ENCODE results near the gene TIGD6.
"Not testable (repeated sequence)": the region's sequence is repeated elsewhere in the genome, so short reads cannot be mapped to it uniquely, and the experiment has no call there.

The TIGD6 gene

GRCh38 chr5:150028047-150028446 is 27.6 kb upstream of the TIGD6 start:
- H2BK120ac ChIP-seq (ENCODE audit: low read depth, low read length); H3K18ac ChIP-seq (ENCODE audit: low read depth in 1 of 2, low read length in 2 of 2); H3K23ac ChIP-seq (ENCODE audit: low read length in 2 of 2); H3K9ac ChIP-seq (ENCODE audit: low read length); H2AK5ac ChIP-seq (ENCODE audit: low read length, severe bottlenecking); H3K27ac ChIP-seq (ENCODE audit: low read length, poor library complexity, severe bottlenecking); H3K14ac ChIP-seq (ENCODE audit: low read length in 2 of 2); H3K4me1 ChIP-seq (ENCODE audit: control insufficient read depth, insufficient read depth, low read depth, low read length); H3K4me3 ChIP-seq (ENCODE audit: insufficient read depth in 1 of 2, low read depth in 1 of 2, low read length in 2 of 2); DNase-seq; H4K91ac ChIP-seq (ENCODE audit: low read length); H3K9me3 ChIP-seq (ENCODE audit: control insufficient read depth, low read length); H3K4me2 ChIP-seq (ENCODE audit: low read length, poor library complexity, severe bottlenecking); H2BK12ac ChIP-seq (ENCODE audit: low read length in 2 of 2); H2BK15ac ChIP-seq (ENCODE audit: low read depth, poor library complexity, severe bottlenecking); H3K4ac ChIP-seq (ENCODE audit: low read depth in 1 of 2, low read length in 2 of 2); H2AFZ ChIP-seq (ENCODE audit: low read depth, low read length); H3K27me3 ChIP-seq (ENCODE audit: control insufficient read depth in 1 of 2, insufficient read depth in 1 of 2, low read length in 2 of 2); H4K8ac ChIP-seq (ENCODE audit: low read length); H2BK5ac ChIP-seq (ENCODE audit: low read depth, low read length, poor library complexity, severe bottlenecking): not testable (repeated sequence)
- Histone ChIP-seq H3K36me3 (ENCODE audit: control insufficient read depth in 1 of 2, insufficient read depth in 2 of 2, low read depth in 1 of 2, low read length in 2 of 2) (peaks cover 36 to 95% of the 10 kb centered on the region in 2 experiments), H3K79me1 (replicated peaks; ENCODE audit: low read length, poor library complexity, severe bottlenecking) (peaks cover 19% of the 10 kb centered on the region)
- WGBS: no CpG with 5 or more reads among the region's 1 CpG

GRCh38 chr5:150026682-150027172 is 26.3 kb upstream of the TIGD6 start:
- H2BK12ac ChIP-seq (ENCODE audit: low read length in 2 of 2): no peak overlapping the region
- no peaks in the 10 kb centered on the region for H3K27me3 ChIP-seq (ENCODE audit: control insufficient read depth in 1 of 2, insufficient read depth in 1 of 2, low read length in 2 of 2)
- no peak overlapping the region for H2AK5ac ChIP-seq (ENCODE audit: low read length, severe bottlenecking)
- H3K23ac ChIP-seq (ENCODE audit: low read length in 2 of 2): no peak overlapping the region
- H2BK120ac ChIP-seq (ENCODE audit: low read depth, low read length): no peak overlapping the region
- no peak overlapping the region for H3K18ac ChIP-seq (ENCODE audit: low read depth in 1 of 2, low read length in 2 of 2)
- H3K9ac ChIP-seq (ENCODE audit: low read length): no peak overlapping the region
- no peaks in the 10 kb centered on the region for H3K9me3 ChIP-seq (ENCODE audit: control insufficient read depth, low read length)
- H4K8ac ChIP-seq (ENCODE audit: low read length): no peak overlapping the region
- no peak overlapping the region for H2BK15ac ChIP-seq (ENCODE audit: low read depth, poor library complexity, severe bottlenecking)
- H3K27ac ChIP-seq (ENCODE audit: low read length, poor library complexity, severe bottlenecking): no peak overlapping the region
- H2AFZ ChIP-seq (ENCODE audit: low read depth, low read length): no peak overlapping the region
- H3K4ac ChIP-seq (ENCODE audit: low read depth in 1 of 2, low read length in 2 of 2): no peak overlapping the region
- H3K79me1 ChIP-seq (replicated peaks; ENCODE audit: low read length, poor library complexity, severe bottlenecking): peaks cover 19% of the 10 kb centered on the region
- H3K36me3 ChIP-seq (ENCODE audit: control insufficient read depth in 1 of 2, insufficient read depth in 2 of 2, low read depth in 1 of 2, low read length in 2 of 2): peaks cover 27 to 85% of the 10 kb centered on the region in 2 experiments
- peaks cover 3% of the 10 kb centered on the region for H3K4me1 ChIP-seq (ENCODE audit: control insufficient read depth, insufficient read depth, low read depth, low read length)
- 98% methylated on average over 4 of the region's 4 CpGs for WGBS
- no peak overlapping the region for H2BK5ac ChIP-seq (ENCODE audit: low read depth, low read length, poor library complexity, severe bottlenecking)
- no peak overlapping the region for H3K4me3 ChIP-seq (ENCODE audit: insufficient read depth in 1 of 2, low read depth in 1 of 2, low read length in 2 of 2)
- DNase-seq: no peak
- H4K91ac ChIP-seq (ENCODE audit: low read length): no peak overlapping the region
- H3K4me2 ChIP-seq (ENCODE audit: low read length, poor library complexity, severe bottlenecking): no peak overlapping the region
- H3K14ac ChIP-seq (ENCODE audit: low read length in 2 of 2): no peak overlapping the region

GRCh38 chr5:150024346-150024984 is 24.0 kb upstream of the TIGD6 start:
- no peaks in the 10 kb centered on the region for H3K9me3 ChIP-seq (ENCODE audit: control insufficient read depth, low read length)
- H3K18ac ChIP-seq (ENCODE audit: low read depth in 1 of 2, low read length in 2 of 2): no peak overlapping the region
- H2AK5ac ChIP-seq (ENCODE audit: low read length, severe bottlenecking): no peak overlapping the region
- H3K4me2 ChIP-seq (ENCODE audit: low read length, poor library complexity, severe bottlenecking): no peak overlapping the region
- H4K91ac ChIP-seq (ENCODE audit: low read length): no peak overlapping the region
- no peak for DNase-seq
- H3K14ac ChIP-seq (ENCODE audit: low read length in 2 of 2): no peak overlapping the region
- H3K27me3 ChIP-seq (ENCODE audit: control insufficient read depth in 1 of 2, insufficient read depth in 1 of 2, low read length in 2 of 2): no peaks in the 10 kb centered on the region
- peak overlapping the region; percentile 5 for H3K9ac ChIP-seq (ENCODE audit: low read length)
- no peak overlapping the region for H2BK120ac ChIP-seq (ENCODE audit: low read depth, low read length)
- peaks cover 14% of the 10 kb centered on the region for H3K79me1 ChIP-seq (replicated peaks; ENCODE audit: low read length, poor library complexity, severe bottlenecking)
- peaks cover 4% of the 10 kb centered on the region for H3K4me1 ChIP-seq (ENCODE audit: control insufficient read depth, insufficient read depth, low read depth, low read length)
- H3K23ac ChIP-seq (ENCODE audit: low read length in 2 of 2): no peak overlapping the region
- H2BK15ac ChIP-seq (ENCODE audit: low read depth, poor library complexity, severe bottlenecking): no peak overlapping the region
- no peak overlapping the region for H2AFZ ChIP-seq (ENCODE audit: low read depth, low read length)
- peaks cover 22 to 85% of the 10 kb centered on the region in 2 experiments for H3K36me3 ChIP-seq (ENCODE audit: control insufficient read depth in 1 of 2, insufficient read depth in 2 of 2, low read depth in 1 of 2, low read length in 2 of 2)
- no peak overlapping the region for H2BK5ac ChIP-seq (ENCODE audit: low read depth, low read length, poor library complexity, severe bottlenecking)
- WGBS: 83% methylated on average over 7 of the region's 9 CpGs
- no peak overlapping the region for H3K4me3 ChIP-seq (ENCODE audit: insufficient read depth in 1 of 2, low read depth in 1 of 2, low read length in 2 of 2)
- no peak overlapping the region for H2BK12ac ChIP-seq (ENCODE audit: low read length in 2 of 2)
- no peak overlapping the region for H4K8ac ChIP-seq (ENCODE audit: low read length)
- H3K27ac ChIP-seq (ENCODE audit: low read length, poor library complexity, severe bottlenecking): no peak overlapping the region
- no peak overlapping the region for H3K4ac ChIP-seq (ENCODE audit: low read depth in 1 of 2, low read length in 2 of 2)

- Histone ChIP-seq H3K4me1 (ENCODE audit: control insufficient read depth, insufficient read depth, low read depth, low read length) (peaks cover 5% of the 10 kb centered on the region), H2BK15ac (ENCODE audit: low read depth, poor library complexity, severe bottlenecking) (no peak overlapping the region), H3K79me1 (replicated peaks; ENCODE audit: low read length, poor library complexity, severe bottlenecking) (peaks cover 17% of the 10 kb centered on the region), H3K27ac (ENCODE audit: low read length, poor library complexity, severe bottlenecking) (no peak overlapping the region), H2BK5ac (ENCODE audit: low read depth, low read length, poor library complexity, severe bottlenecking) (no peak overlapping the region), H3K4me2 (ENCODE audit: low read length, poor library complexity, severe bottlenecking) (no peak overlapping the region), H3K36me3 (ENCODE audit: control insufficient read depth in 1 of 2, insufficient read depth in 2 of 2, low read depth in 1 of 2, low read length in 2 of 2) (peaks cover 26 to 89% of the 10 kb centered on the region in 2 experiments), H2BK120ac (ENCODE audit: low read depth, low read length) (no peak overlapping the region), H3K9me3 (ENCODE audit: control insufficient read depth, low read length) (no peaks in the 10 kb centered on the region), H4K8ac (ENCODE audit: low read length) (no peak overlapping the region), H3K23ac (ENCODE audit: low read length in 2 of 2) (no peak overlapping the region), H2AK5ac (ENCODE audit: low read length, severe bottlenecking) (no peak overlapping the region), H3K9ac (ENCODE audit: low read length) (peak overlapping the region; percentile 67), H3K14ac (ENCODE audit: low read length in 2 of 2) (no peak overlapping the region), H3K18ac (ENCODE audit: low read depth in 1 of 2, low read length in 2 of 2) (no peak overlapping the region), H3K27me3 (ENCODE audit: control insufficient read depth in 1 of 2, insufficient read depth in 1 of 2, low read length in 2 of 2) (no peaks in the 10 kb centered on the region), H2BK12ac (ENCODE audit: low read length in 2 of 2) (no peak overlapping the region), H3K4me3 (ENCODE audit: insufficient read depth in 1 of 2, low read depth in 1 of 2, low read length in 2 of 2) (no peak overlapping the region), H3K4ac (ENCODE audit: low read depth in 1 of 2, low read length in 2 of 2) (no peak overlapping the region), H2AFZ (ENCODE audit: low read depth, low read length) (no peak overlapping the region), H4K91ac (ENCODE audit: low read length) (no peak overlapping the region)
- 100% methylated on average over 1 of the region's 1 CpG for WGBS
- no peak for DNase-seq
Observed at GRCh38 chr5:150023136-150023535, 22.7 kb upstream of the TIGD6 start.
